ENCODE measurements around the gene MTG1.
"Not testable (repeated sequence)": the region's sequence is repeated elsewhere in the genome, so short reads cannot be mapped to it uniquely, and the experiment has no call there.

MTG1 gene

DNA sequence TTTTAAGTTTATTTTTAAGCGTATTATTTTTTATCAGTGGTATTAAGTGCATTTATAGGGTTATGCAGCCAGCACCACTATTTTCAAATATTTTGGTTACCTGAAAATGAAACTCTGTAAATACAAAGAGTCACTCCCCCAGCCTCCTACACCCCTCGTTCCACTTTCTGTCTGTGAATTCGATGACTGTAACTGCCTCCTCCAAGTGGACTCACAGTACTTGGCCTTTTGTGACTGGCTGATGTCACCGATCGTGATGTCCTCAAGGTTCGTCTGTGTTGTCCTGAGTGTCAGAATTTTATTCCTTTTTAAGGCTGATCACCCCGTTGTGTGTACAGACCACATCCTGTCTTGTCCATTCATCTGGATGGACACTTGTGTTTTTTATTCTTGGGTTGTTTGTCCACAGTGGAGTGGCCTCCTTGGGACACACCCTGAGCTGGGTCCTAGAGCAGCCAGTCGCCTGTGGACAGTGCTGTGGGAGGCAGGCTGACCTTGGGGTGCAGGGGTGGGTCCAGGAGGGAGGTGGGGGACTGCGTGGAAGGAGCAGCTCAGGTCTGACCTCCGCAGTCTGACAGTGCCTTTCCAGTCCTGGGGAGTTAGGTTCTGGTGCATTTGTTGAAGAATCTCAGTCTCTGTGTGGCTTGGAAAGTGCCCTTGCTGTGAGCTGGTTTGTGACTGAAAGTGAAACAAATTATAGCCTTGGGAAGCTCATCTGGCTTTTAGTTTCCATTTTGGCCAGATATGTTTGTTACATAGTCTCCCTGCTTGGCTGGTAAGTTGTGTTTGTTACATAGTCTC lies 6.9 kb downstream of the MTG1 start:
- DNase-seq (ENCODE audit: low spot score): no peak

DNA sequence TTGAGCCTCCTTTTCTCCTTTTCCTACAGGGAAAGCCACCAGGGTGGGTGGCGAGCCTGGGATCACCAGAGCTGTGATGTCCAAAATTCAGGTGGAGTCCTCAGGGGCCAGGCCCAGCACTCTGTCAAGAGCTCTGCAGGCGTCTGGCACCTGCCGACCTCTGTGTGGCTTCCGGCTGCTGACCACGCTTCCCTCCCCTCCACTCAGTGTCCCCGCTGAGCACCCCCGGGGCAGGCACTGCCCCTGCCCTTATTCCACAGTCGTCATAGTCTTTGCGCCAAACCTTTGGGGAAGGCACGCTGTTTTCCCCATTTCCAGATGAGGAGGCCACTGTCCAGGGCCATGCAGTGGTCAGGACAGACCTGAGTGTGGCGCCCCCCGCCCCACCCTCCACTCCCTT lies 7.5 kb downstream of the MTG1 start:
- DNase-seq (ENCODE audit: low spot score): no peak

- no peak for DNase-seq (ENCODE audit: low spot score)
Observed at GRCh38 chr10:133401981-133402725, 8.2 kb downstream of the MTG1 start.

DNA sequence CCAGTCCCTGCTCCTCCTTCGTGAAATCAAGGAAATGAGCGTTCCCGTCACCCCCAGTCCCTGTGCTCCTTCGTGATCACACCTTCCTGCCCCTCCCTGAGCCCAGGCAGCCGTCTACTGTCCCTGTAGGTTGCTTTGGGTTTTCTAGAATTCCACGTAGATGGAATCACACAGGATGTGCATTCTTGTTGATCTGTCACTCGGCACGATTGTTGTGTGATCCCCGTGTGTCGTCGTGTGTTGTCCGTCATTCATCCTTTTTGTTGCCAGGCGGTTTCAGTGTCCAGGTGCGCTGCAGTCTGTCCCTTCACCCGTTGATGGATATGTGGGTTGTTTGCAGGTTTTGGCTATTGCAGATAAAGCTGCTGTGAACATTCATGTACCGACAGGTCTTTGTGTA lies 9.4 kb downstream of the MTG1 start:
- DNase-seq (ENCODE audit: low spot score): no peak

GRCh38 chr10:133403784-133404183 lies 9.8 kb downstream of the MTG1 start:
- DNase-seq (ENCODE audit: low spot score): no peak

GRCh38 chr10:133405272-133405671 lies 11.3 kb downstream of the MTG1 start:
- peak; percentile 21 for DNase-seq (ENCODE audit: low spot score)

- DNase-seq (ENCODE audit: low spot score): no peak
Observed at GRCh38 chr10:133405844-133406527, 12.0 kb downstream of the MTG1 start.

GRCh38 chr10:133411523-133412380 lies 17.8 kb downstream of the MTG1 start:
- DNase-seq (ENCODE audit: low spot score): no peak

- DNase-seq (ENCODE audit: low spot score): no peak
Observed at GRCh38 chr10:133412381-133412711, 18.4 kb downstream of the MTG1 start.

GRCh38 chr10:133414401-133414800 lies 20.4 kb downstream of the MTG1 start:
- DNase-seq (ENCODE audit: low spot score): not testable (repeated sequence)

- no peak for DNase-seq (ENCODE audit: low spot score)
Observed at GRCh38 chr10:133415752-133416151, 21.8 kb downstream of the MTG1 start.

- no peak for DNase-seq (ENCODE audit: low spot score)
Observed at GRCh38 chr10:133418289-133418993, 24.5 kb downstream of the MTG1 start.

- no peak for DNase-seq (ENCODE audit: low spot score)
Observed at GRCh38 chr10:133419211-133419950, 25.4 kb downstream of the MTG1 start.

DNA sequence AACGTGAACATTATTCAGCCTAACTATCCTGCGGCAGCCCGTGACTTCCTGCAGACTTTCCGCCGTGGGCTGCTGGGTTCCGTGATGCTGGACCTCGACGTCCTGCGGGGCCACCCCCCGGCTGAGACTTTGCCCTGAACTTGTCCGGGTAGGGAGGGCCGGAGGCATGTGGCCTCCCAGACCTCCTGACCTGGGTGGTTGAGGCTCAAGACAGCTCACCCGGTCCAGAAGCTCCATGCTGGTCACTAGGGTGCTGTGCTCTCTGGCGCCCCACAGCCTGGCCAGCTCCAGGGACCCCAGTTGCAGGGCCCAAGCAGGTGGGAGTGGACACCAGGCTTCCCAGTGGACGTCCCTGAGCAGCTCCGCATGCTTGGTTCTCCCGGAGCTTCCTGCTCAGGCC lies 26.1 kb downstream of the MTG1 start:
- DNase-seq (ENCODE audit: low spot score): no peak

GRCh38 chr10:133420579-133420978 lies 26.6 kb downstream of the MTG1 start:
- DNase-seq (ENCODE audit: low spot score): no peak

DNA sequence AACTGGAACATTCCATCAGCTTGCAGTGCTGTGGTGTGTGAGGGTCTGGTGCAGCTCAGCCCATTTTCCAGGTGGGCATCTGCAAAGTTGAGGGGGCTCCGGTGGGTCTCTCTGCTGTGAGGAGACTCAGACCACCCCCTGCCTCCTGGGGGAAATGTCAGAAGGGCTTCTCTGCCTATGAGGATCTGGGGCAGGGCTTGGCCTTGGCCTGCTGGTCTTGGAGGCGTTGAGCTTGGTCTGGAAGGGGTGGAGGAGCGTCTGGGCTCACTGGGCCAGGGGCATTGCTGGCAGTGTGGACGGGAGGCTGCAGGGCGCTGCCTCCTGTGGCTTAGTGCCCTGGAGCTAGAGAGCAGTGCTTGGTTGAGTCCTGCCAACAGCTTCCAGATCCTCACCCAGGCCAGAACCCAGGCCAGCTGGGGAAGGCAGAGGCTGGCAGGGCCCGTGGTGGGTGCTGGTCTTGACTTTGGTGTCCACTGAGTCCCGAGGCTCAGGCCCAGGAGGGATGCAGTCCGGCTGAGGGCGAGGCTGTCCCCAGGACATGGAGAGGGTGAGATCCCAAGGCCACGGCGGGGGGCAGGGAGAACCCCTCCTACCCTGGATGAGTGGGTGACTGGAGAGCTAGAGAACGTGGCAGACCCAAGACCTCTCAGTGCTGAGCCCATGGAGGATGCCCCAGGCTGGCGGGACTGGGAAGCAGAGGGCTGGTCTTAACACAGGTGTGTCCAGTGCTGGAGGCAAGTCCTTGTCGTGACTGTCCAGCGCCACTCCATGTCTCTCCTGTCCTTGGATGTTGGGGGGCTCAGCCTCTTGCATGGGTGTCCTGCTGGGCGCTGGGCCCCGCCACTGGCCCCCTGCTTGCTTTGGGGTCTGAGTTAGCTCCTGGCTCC lies 27.6 kb downstream of the MTG1 start:
- no peak for DNase-seq (ENCODE audit: low spot score)

- no peak for DNase-seq (ENCODE audit: low spot score)
Observed at GRCh38 chr10:133422223-133422806, 28.4 kb downstream of the MTG1 start.

- DNase-seq (ENCODE audit: low spot score): peak; percentile 56
Observed at GRCh38 chr10:133422807-133423771, 29.1 kb downstream of the MTG1 start.

Data from AG08396 (cell line).